Mammary epithelial cell (primary cell): ENCODE data around the gene LOXL1.

Experiments used
- EZH2 ChIP-seq: IDR thresholded peaks from 2 replicates; pipeline ENCODE4 v1.6.1; 2012; ENCODE audit warnings: low read length, inconsistent platforms, borderline replicate concordance
- TF ChIP-seq, protein P1 (sequence below), 2 donors: IDR thresholded peaks in 1 of 2; conservative IDR thresholded peaks in 1 of 2; 2 replicates each; pipeline ENCODE4 v1.5.1; 2011 to 2012; ENCODE audit warnings: inconsistent platforms in 2 of 2, low read length in 2 of 2, mild to moderate bottlenecking in 2 of 2, control low read depth in 1 of 2, low read depth in 1 of 2; ENCODE audit not compliant: insufficient read depth in 1 of 2; ENCODE audit errors: extremely low read depth in 1 of 2

DNA sequence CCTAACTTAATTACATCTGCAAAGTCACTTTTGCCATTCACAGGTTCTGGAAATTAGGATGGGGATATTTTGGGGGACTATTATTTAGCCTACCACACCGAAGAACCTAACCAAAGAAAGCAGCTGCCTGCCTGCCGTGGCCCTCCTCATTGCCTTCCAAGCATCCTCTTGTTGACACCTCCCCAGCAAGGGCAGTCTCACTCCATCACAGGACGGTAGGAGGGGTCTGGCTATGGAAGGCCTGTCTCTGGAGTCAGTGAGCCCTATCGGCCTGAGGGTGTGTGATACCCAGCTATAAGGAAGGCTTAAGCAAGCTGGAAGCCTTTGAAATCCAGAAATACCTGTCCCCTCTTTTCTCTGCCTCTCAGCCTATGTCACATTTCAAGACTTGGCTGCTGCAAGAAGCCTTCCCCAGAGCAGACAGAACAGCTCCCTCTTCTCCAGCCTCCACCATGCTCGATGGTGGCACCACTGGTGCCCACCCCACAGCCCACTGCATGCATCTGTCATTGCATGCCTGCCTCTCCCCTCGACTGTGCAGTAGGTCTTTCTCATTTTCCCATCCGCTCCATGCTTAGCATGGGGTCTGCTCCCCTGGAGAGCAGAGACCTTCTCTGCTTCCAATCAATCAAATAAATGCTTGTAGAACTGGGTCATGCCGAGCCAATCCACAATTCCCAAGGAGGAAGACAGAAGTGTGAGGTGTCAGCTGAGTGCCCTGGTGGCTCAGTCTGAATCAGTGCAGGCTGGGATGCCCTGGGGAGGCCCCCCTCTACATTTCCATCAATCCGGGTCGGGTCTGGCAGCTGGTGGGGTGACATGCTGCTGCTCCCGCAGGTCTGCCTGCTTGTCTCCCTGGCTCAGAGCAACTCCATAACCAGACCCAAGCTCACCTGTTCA, 23.9 kb upstream of the LOXL1 start:
- TF ChIP-seq, protein P1, sequence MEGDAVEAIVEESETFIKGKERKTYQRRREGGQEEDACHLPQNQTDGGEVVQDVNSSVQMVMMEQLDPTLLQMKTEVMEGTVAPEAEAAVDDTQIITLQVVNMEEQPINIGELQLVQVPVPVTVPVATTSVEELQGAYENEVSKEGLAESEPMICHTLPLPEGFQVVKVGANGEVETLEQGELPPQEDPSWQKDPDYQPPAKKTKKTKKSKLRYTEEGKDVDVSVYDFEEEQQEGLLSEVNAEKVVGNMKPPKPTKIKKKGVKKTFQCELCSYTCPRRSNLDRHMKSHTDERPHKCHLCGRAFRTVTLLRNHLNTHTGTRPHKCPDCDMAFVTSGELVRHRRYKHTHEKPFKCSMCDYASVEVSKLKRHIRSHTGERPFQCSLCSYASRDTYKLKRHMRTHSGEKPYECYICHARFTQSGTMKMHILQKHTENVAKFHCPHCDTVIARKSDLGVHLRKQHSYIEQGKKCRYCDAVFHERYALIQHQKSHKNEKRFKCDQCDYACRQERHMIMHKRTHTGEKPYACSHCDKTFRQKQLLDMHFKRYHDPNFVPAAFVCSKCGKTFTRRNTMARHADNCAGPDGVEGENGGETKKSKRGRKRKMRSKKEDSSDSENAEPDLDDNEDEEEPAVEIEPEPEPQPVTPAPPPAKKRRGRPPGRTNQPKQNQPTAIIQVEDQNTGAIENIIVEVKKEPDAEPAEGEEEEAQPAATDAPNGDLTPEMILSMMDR (conservative IDR thresholded peaks at IDR 0.05 in 1 of 2, IDR thresholded peaks at IDR 0.05 in 1 of 2; ENCODE audit: extremely low read depth in 1 of 2, insufficient read depth in 1 of 2, low read depth in 1 of 2, low read length in 2 of 2), result no peak
- no peak for TF ChIP-seq EZH2
